Progenitor cell of endocrine pancreas (in vitro differentiated cells): ENCODE measurements around the gene KLHDC7B. TPM values are rescaled to one million over a fixed set of nuclear protein-coding genes. Genes with fewer than 3 reads are reported as not detected.
"Not testable (repeated sequence)": the region's sequence is repeated elsewhere in the genome, so short reads cannot be mapped to it uniquely, and the experiment has no call there.

Source experiments
- DNase-seq: peaks from one replicate; pipeline ENCODE4 v3.0.0; 2021; ENCODE audit warnings: low spot score; ENCODE audit not compliant: unreplicated experiment
- H3K27ac Mint-ChIP-seq: 2 replicates; pipeline ENCODE4 v1.8.0; 2021; ENCODE audit warnings: mild to moderate bottlenecking, moderate library complexity, mixed read lengths
- H3K27me3 Mint-ChIP-seq: 2 replicates; pipeline ENCODE4 v1.8.0; 2021; ENCODE audit warnings: mixed read lengths
- H3K36me3 Mint-ChIP-seq: 2 replicates; pipeline ENCODE4 v1.8.0; 2022; ENCODE audit warnings: mixed read lengths; ENCODE audit not compliant: insufficient read depth
- H3K4me1 Mint-ChIP-seq: 2 replicates; pipeline ENCODE4 v1.8.0; 2021; ENCODE audit warnings: low read depth, mixed read lengths
- H3K4me3 Mint-ChIP-seq: 2 replicates; pipeline ENCODE4 v1.8.0; 2021; ENCODE audit warnings: low read depth, mild to moderate bottlenecking, moderate library complexity, mixed read lengths
- H3K9me3 Mint-ChIP-seq: 2 replicates; pipeline ENCODE4 v1.8.0; 2021; ENCODE audit warnings: low read depth, mixed read lengths
- CTCF ChIP-seq: fragments of 200-600 bp; sonication (generic); IDR thresholded peaks from one replicate; pipeline ENCODE4 v1.5.0; 2021; ENCODE audit warnings: antibody characterized with exemption, mild to moderate bottlenecking; ENCODE audit not compliant: unreplicated experiment
- total RNA-seq: library from RNA; stranded (reverse); gene quantifications from 2 replicates; pipeline ENCODE4 v1.2.1, GENCODE V29; 2021

Gene KLHDC7B
- total RNA-seq, 1 donor from 2014 or later, result not detected

DNA sequence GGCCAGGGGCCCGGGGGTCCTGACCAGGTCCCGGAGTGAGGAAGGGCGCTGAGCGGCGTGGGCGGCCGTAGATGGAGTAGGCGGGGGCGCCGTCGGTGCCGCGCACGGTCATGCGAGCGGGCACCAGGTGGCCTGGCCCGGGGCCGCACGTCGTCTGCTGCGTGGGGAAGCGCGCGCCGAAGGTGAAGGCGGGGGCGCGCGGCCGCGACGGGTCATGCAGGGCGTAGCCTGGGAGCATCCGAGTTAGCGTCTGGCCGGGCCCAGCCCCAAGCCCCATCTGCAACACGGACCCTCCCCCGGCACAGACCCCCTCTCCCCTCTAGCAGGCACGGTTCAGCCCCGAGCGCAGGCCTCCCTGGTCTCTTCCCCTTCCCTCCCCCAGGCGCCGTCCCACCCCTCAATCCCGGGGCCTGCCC, 14.1 kb upstream of the KLHDC7B start:
- H3K4me1 Mint-ChIP-seq, result peaks cover 14% of the 10 kb centered on the region
- H3K4me3 Mint-ChIP-seq, result no peak overlapping the region
- TF ChIP-seq CTCF, result no peak
- H3K27me3 Mint-ChIP-seq, result peaks cover 39% of the 10 kb centered on the region
- H3K9me3 Mint-ChIP-seq, result no peaks in the 10 kb centered on the region
- no peak for DNase-seq
- no peak overlapping the region for H3K27ac Mint-ChIP-seq
- no peaks in the 10 kb centered on the region for H3K36me3 Mint-ChIP-seq

DNA sequence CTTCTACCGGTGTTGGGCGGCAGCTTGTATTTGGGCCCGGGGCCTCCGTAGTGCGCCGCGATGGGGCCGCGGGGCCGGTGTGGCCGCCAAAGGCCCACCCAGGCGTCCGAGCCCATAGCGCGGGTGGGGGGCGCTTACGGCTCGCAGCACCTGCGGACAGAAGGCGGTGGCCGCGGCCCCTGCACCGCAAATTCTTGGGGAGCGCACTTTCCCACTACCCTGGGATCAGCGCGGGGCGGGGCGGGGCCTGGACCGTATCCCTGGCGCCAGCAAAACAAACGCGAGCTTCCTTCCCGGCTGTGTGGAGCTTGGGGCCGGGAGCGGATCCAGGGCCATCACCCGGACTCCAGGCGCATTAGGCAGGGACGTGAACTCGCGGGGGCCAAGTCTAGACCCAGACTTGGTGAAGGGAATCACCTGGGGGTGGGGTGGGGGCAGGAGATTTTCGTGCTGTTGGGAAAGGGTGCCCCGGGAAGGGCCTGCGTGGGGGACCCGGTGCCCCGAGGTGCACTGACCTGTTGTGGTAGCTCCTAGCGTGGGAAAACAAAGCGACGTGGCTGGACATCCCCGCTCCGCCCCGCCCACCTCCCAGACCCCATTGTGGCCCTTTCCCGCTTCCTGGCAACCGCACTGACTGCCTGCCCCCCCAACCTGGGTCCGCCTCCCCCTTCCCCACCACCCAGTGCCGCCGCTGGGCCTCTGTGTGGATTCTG, 13.6 kb upstream of the KLHDC7B start:
- H3K36me3 Mint-ChIP-seq, result no peaks in the 10 kb centered on the region
- no peak for TF ChIP-seq CTCF
- H3K27me3 Mint-ChIP-seq, result peaks cover 39% of the 10 kb centered on the region
- no peak for DNase-seq
- no peak overlapping the region for H3K27ac Mint-ChIP-seq
- H3K9me3 Mint-ChIP-seq, result no peaks in the 10 kb centered on the region
- H3K4me1 Mint-ChIP-seq, result peaks cover 11% of the 10 kb centered on the region
- H3K4me3 Mint-ChIP-seq, result peak overlapping the region; percentile 57

GRCh38 chr22:50532824-50533796, 12.6 kb upstream of the KLHDC7B start:
- H3K36me3 Mint-ChIP-seq, result no peaks in the 10 kb centered on the region
- no peaks in the 10 kb centered on the region for H3K9me3 Mint-ChIP-seq
- H3K27me3 Mint-ChIP-seq, result peaks cover 39% of the 10 kb centered on the region
- peak overlapping the region; percentile 83 for H3K27ac Mint-ChIP-seq
- peak overlapping the region; percentile 57 for H3K4me3 Mint-ChIP-seq
- TF ChIP-seq CTCF, result no peak
- H3K4me1 Mint-ChIP-seq, result peaks cover 10% of the 10 kb centered on the region
- DNase-seq, result no peak

GRCh38 chr22:50533856-50534711, 11.6 kb upstream of the KLHDC7B start:
- not testable (repeated sequence) for H3K36me3 Mint-ChIP-seq, H3K4me3 Mint-ChIP-seq, H3K9me3 Mint-ChIP-seq, H3K27ac Mint-ChIP-seq, H3K4me1 Mint-ChIP-seq, DNase-seq
- peaks cover 34% of the 10 kb centered on the region for H3K27me3 Mint-ChIP-seq

DNA sequence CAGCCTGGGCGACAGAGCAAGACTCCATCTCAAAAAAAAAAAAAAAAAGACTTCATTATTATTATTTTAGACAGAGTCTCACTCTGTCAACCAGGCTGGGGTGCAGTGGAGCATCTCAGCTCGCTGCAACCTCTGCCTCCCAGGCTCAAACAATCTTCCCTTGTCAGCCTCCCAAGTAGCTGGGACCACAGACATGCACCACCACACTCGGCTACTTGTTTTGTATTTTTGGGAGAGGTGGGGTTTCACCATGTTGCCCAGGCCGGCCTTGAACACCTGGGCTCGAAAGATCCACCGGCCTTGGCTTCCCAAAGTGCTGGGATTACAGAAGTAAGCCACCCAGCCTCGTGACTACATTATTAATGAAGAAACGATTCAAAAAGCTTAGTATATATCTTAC, 10.6 kb upstream of the KLHDC7B start:
- Mint-ChIP-seq H3K4me3 (no peak overlapping the region), H3K36me3 (no peaks in the 10 kb centered on the region), H3K27me3 (peaks cover 34% of the 10 kb centered on the region), H3K4me1 (peaks cover 10% of the 10 kb centered on the region), H3K27ac (no peak overlapping the region), H3K9me3 (no peaks in the 10 kb centered on the region)
- no peak for DNase-seq
- TF ChIP-seq CTCF, result no peak
